GM18502 (cell line): ENCODE results near the gene MLIP.

Experiments used
- ATAC-seq: cut with Tn5 transposase; IDR thresholded peaks from one replicate; pipeline ENCODE4 v1.9.1; 2021; ENCODE audit warnings: mild to moderate bottlenecking; ENCODE audit not compliant: unreplicated experiment, poor library complexity

Gene MLIP

DNA sequence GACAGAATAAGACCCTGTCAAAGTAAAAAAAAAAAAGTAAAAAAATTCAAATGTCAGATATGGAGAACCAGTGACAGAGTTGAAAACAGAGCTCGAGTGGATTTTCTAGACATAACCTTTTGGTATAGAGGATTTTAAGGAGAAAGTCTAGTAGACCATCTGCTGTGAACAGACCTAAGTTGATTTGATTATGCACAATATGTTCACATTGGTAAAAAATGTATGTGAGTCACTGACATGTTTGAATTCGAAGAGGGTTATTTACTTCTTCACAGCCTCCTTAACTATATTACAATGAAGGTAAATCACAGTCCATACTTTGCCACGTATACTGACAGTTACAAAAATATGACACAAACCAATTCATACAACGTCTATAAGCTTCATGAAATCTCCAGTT is 204.4 kb downstream of the MLIP start:
- ATAC-seq: no peak
